AG09309 (cell line): ENCODE measurements around the gene NAV3.

Experiments
- DNase-seq: peaks from one replicate; pipeline ENCODE4 v3.0.0-alpha.2; 2010; ENCODE audit warnings: low read depth
- H3K4me3 ChIP-seq: 2 replicates; pipeline ENCODE4 v1.5.1; 2011; ENCODE audit warnings: mild to moderate bottlenecking, low read depth, low read length, moderate library complexity; ENCODE audit not compliant: control insufficient read depth
- TF ChIP-seq, protein P1 (sequence below): IDR thresholded peaks from 2 replicates; pipeline ENCODE4 v1.5.1; 2011; ENCODE audit warnings: mild to moderate bottlenecking, low read depth, low read length, inconsistent platforms; ENCODE audit not compliant: insufficient read depth, control insufficient read depth; ENCODE audit errors: missing control alignments

Gene NAV3

DNA sequence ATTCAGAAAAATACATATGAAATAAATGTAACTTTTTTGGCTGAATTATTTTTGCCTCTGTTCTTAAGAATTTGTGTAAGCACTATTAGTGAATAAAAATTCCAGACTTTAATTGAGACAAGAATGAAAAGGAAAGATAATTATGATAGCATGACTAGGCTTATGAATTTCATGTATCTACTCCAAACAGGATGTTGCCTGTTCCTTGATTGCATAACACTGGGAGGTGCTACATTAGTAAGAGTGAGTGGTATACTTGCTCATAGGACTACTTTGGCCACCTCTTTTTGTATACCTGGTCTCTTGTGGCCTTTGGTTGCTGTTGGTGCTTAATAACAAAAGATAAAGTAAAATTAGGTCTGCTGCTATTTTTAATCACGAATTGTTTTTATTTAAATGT, 112.8 kb downstream of the NAV3 start:
- no peak for DNase-seq
- TF ChIP-seq, protein P1, sequence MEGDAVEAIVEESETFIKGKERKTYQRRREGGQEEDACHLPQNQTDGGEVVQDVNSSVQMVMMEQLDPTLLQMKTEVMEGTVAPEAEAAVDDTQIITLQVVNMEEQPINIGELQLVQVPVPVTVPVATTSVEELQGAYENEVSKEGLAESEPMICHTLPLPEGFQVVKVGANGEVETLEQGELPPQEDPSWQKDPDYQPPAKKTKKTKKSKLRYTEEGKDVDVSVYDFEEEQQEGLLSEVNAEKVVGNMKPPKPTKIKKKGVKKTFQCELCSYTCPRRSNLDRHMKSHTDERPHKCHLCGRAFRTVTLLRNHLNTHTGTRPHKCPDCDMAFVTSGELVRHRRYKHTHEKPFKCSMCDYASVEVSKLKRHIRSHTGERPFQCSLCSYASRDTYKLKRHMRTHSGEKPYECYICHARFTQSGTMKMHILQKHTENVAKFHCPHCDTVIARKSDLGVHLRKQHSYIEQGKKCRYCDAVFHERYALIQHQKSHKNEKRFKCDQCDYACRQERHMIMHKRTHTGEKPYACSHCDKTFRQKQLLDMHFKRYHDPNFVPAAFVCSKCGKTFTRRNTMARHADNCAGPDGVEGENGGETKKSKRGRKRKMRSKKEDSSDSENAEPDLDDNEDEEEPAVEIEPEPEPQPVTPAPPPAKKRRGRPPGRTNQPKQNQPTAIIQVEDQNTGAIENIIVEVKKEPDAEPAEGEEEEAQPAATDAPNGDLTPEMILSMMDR = no peak
- no peak overlapping the region for H3K4me3 ChIP-seq

- H3K4me3 ChIP-seq = no peak overlapping the region
- DNase-seq = no peak
- TF ChIP-seq, protein P1 = no peak
Observed at GRCh38 chr12:77946541-77947061, 115.9 kb downstream of the NAV3 start.

- TF ChIP-seq, protein P1 = no peak
- no peak overlapping the region for H3K4me3 ChIP-seq
- DNase-seq = no peak
Observed at GRCh38 chr12:77947330-77947729, 116.6 kb downstream of the NAV3 start.

GRCh38 chr12:77947746-77948145, 117.1 kb downstream of the NAV3 start:
- TF ChIP-seq, protein P1 = no peak
- H3K4me3 ChIP-seq = no peak overlapping the region
- no peak for DNase-seq

DNA sequence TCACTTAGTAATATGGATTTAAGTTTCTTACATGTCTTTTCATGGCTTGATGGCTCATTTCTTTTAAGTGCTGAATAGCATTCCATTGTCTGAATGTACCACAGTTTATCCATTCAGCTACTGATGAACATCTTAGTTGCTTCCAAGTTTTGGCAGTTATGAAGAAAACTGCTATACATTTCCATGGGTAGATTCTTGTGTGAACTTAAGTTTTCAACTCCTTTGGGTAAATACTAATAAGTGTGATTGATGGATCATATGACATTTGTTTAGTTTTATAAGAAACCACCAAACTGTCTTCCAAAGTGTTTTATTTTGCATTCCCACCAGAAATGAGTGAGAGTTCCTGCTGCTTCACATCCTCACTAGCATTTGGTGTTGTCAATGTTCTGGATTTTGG, 119.2 kb downstream of the NAV3 start:
- DNase-seq = no peak
- TF ChIP-seq, protein P1 = no peak
- H3K4me3 ChIP-seq = no peak overlapping the region

DNA sequence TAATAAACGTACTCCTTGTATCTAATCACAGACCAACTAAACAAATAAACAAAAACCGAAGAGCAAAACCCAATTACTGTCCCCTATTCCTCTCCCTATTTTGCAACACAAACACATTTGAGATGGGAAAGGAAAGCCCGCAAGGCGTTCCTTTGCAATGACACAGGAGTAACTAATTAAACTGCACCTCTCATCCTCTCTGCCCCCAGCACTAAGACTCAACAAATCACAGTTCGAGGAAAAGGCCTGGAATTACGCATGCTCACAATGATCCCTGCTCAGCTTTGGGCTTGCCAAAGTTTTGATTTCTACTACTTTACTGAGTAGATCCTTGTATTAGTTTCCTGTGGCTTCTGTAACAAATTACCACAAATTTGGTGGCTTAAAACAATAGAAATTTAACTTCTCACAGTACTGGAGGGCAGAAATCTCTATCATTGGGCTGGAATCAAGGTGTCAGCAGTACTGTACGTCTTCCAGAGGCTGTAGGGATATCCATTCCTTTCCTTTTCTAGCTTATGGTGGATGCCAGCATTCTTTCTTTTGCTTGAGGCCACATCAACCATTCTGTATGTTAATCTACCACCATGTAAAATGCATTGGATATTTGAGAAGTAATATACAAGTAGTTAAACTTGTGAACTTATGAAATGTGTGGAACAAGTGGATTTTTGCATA, 123.0 kb downstream of the NAV3 start:
- TF ChIP-seq, protein P1 = no peak
- DNase-seq = no peak
- no peak overlapping the region for H3K4me3 ChIP-seq

GRCh38 chr12:77954206-77954555, 123.5 kb downstream of the NAV3 start:
- DNase-seq = no peak
- TF ChIP-seq, protein P1 = no peak
- no peak overlapping the region for H3K4me3 ChIP-seq
